GM12865 (cell line): Measurements from ENCODE around the gene CISD1.
A peak's percentile ranks its signal among the peaks of the same experiment; 100 is the strongest.

Source experiments
- DNase-seq: peaks from one replicate; pipeline ENCODE4 v3.0.0; 2010; ENCODE audit warnings: low read depth
- H3K4me3 ChIP-seq: 2 replicates; pipeline ENCODE4 v1.5.1; 2011; ENCODE audit warnings: mild to moderate bottlenecking, low read depth, low read length, control low read depth
- CTCF ChIP-seq: IDR thresholded peaks from 2 replicates; pipeline ENCODE4 v1.5.1; 2011; ENCODE audit warnings: low read length, control low read depth, low read depth, inconsistent platforms; ENCODE audit not compliant: insufficient read depth; ENCODE audit errors: missing control alignments

The CISD1 gene

GRCh38 chr10:58266826-58267712 lies 1.9 kb upstream of the CISD1 start:
- no peak for TF ChIP-seq CTCF
- H3K4me3 ChIP-seq, result peak overlapping the region; percentile 63
- peak; percentile 57 for DNase-seq

- DNase-seq, result peak; percentile 98
- H3K4me3 ChIP-seq, result peak within 1 kb of the TSS; percentile 96
- no peak for TF ChIP-seq CTCF
Observed at GRCh38 chr10:58267713-58268453, 1.1 kb upstream of the CISD1 start, which contains the start of gene IPMK. IPMK (minus strand) TSS chr10:58267894; CDS start chr10:58267611, 283 bp downstream.

- no peak for TF ChIP-seq CTCF
- DNase-seq, result no peak
Observed at GRCh38 chr10:58268454-58268945, 462 bp upstream of the CISD1 start.

GRCh38 chr10:58269782-58270290 lies 874 bp downstream of the CISD1 start:
- TF ChIP-seq CTCF, result no peak
- peak overlapping the region; percentile 63 for H3K4me3 ChIP-seq
- DNase-seq, result no peak

More at GRCh38 chr10:58268454-58268945, 462 bp upstream of the CISD1 start:
- H3K4me3 ChIP-seq, result peak overlapping the region; percentile 96

- TF ChIP-seq CTCF, result no peak
- no peak overlapping the region for H3K4me3 ChIP-seq
- DNase-seq, result no peak
Observed at GRCh38 chr10:58275261-58275660, 6.3 kb downstream of the CISD1 start.

GRCh38 chr10:58275908-58276307 lies 6.9 kb downstream of the CISD1 start:
- no peak overlapping the region for H3K4me3 ChIP-seq
- TF ChIP-seq CTCF, result no peak
- DNase-seq, result no peak
